RWPE1 (cell line): ENCODE data around the gene FAM118A.
"Not testable (repeated sequence)": the region's sequence is repeated elsewhere in the genome, so short reads cannot be mapped to it uniquely, and the experiment has no call there.

Experiments used
- CTCF ChIA-PET: fragments of 350-600 bp; sonication (Branson Sonifier 250); formaldehyde crosslinking; extraction: SDS; loops from one replicate; lab custom pipeline; 2021; lab: Yijun Ruan, JAX
- POLR2A ChIA-PET: fragments of 400-600 bp; formaldehyde crosslinking; extraction: SDS; loops from one replicate; lab custom pipeline; 2020; ENCODE audit warnings: antibody characterized with exemption; ENCODE audit not compliant: low non-redundant PET; lab: Yijun Ruan, JAX
- DNase-seq: peaks from one replicate; pipeline ENCODE4 v3.0.0; 2012; ENCODE audit warnings: low spot score
- H3K27ac ChIP-seq: fragments of 450-650 bp; 2 replicates; pipeline ENCODE4 v1.5.1; 2017
- CTCF ChIP-seq: fragments of 450-650 bp; conservative IDR thresholded peaks from 2 replicates; pipeline ENCODE4 v1.5.1; 2017; ENCODE audit warnings: low read depth, mild to moderate bottlenecking

The FAM118A gene

GRCh38 chr22:45309422-45310227 is at the start of gene FAM118A:
TSS of gene FAM118A (plus strand) at chr22:45309934. CDS start at chr22:45322380, 12,446 bp downstream.
- TF ChIP-seq CTCF = no peak
- peak within 1 kb of the TSS; percentile 77 for H3K27ac ChIP-seq
- POLR2A ChIA-PET = no interaction called here
- CTCF ChIA-PET = interaction anchor here (0.6 kb wide), 1 partner anchor 294 kb away, joined by 3 read pairs; no protein-coding TSS in a partner anchor
- DNase-seq = peak; percentile 92

- DNase-seq, H3K27ac ChIP-seq, POLR2A ChIA-PET, CTCF ChIA-PET: not testable (repeated sequence)
Observed at GRCh38 chr22:45260395-45260759, 49.4 kb upstream of the FAM118A start.

- 0 out of 2 replicates have a peak overlapping the region, but pooled peaks have one; percentile 6 for H3K27ac ChIP-seq
- ChIA-PET POLR2A (no interaction called here), CTCF (no interaction called here)
- TF ChIP-seq CTCF = no peak
- no peak for DNase-seq
Observed at GRCh38 chr22:45261407-45262088, 48.2 kb upstream of the FAM118A start.

GRCh38 chr22:45262195-45262930 is 47.4 kb upstream of the FAM118A start:
- 0 out of 2 replicates have a peak overlapping the region, but pooled peaks have one; percentile 6 for H3K27ac ChIP-seq
- no peak for TF ChIP-seq CTCF
- CTCF ChIA-PET = no interaction called here

GRCh38 chr22:45262931-45263462 is 46.7 kb upstream of the FAM118A start:
- peak overlapping the region; percentile 67 for H3K27ac ChIP-seq
- no peak for DNase-seq
- no peak for TF ChIP-seq CTCF
- ChIA-PET CTCF (no interaction called here), POLR2A (no interaction called here)

More at GRCh38 chr22:45262195-45262930, 47.4 kb upstream of the FAM118A start:
- DNase-seq = no peak
- POLR2A ChIA-PET = no interaction called here

GRCh38 chr22:45263463-45264269 is 46.1 kb upstream of the FAM118A start:
- ChIA-PET CTCF (no interaction called here), POLR2A (no interaction called here)
- H3K27ac ChIP-seq = peak overlapping the region; percentile 67
- DNase-seq = peak; percentile 70
- peak; percentile 69 for TF ChIP-seq CTCF
